ENCODE measurements around the gene CIPC.

Gene CIPC

GRCh38 chr14:77100961-77101360, 2.9 kb downstream of the CIPC start:
- Histone ChIP-seq H3K4me2 (ENCODE audit: low read depth, low read length, poor library complexity, severe bottlenecking) (peak overlapping the region; percentile 26), H4K20me1 (ENCODE audit: low read depth, low read length) (no peaks in the 10 kb centered on the region), H3K9me2 (replicated peaks; ENCODE audit: insufficient read depth, low read length) (no peaks in the 10 kb centered on the region), H3K9me3 (ENCODE audit: insufficient read depth, low read length) (no peaks in the 10 kb centered on the region), H3K36me3 (ENCODE audit: low read length) (no peaks in the 10 kb centered on the region), H3K27ac (ENCODE audit: low read depth, low read length) (no peak overlapping the region), H3K79me2 (ENCODE audit: insufficient read depth, low read length) (no peaks in the 10 kb centered on the region), H3K9ac (ENCODE audit: low read length) (no peak overlapping the region), H3K4me3 (ENCODE audit: insufficient read depth, low read length, poor library complexity, severe bottlenecking) (no peak overlapping the region), H3F3A (ENCODE audit: insufficient read depth) (no peaks in the 10 kb centered on the region), H2AFZ (ENCODE audit: low read depth, low read length, severe bottlenecking) (no peak overlapping the region), H3K27me3 (ENCODE audit: low read length) (no peaks in the 10 kb centered on the region)
- no peak for TF ChIP-seq EZH2phosphoT487 (conservative IDR thresholded peaks at IDR 0.05; ENCODE audit: low read length)
- TF ChIP-seq CTCF (IDR thresholded peaks at IDR 0.05; ENCODE audit: insufficient read depth, low read length, poor library complexity, severe bottlenecking): no peak

DNA sequence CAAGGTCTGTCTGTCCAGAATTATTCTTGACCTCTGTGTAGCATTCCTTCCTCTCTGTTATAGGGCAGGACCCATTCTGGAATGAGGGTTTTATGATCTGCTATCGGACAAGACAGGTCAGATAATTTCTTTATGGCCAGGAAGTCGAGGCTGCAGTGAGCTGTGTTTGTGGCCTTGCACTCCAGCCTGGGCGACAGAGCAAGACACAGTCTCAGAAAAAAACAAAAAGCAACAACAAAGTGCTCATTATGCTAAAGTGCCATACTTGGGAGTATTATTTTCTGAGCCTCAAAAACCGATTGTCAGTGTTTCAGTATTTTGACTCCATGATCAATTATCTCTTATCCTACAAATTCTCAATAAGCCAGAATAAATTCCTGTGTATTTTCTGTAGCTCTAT, 4.1 kb downstream of the CIPC start:
- Histone ChIP-seq H3K79me2 (ENCODE audit: insufficient read depth, low read length) (no peaks in the 10 kb centered on the region), H3K9me3 (ENCODE audit: insufficient read depth, low read length) (no peaks in the 10 kb centered on the region), H3K9ac (ENCODE audit: low read length) (no peak overlapping the region), H3K27me3 (ENCODE audit: low read length) (no peaks in the 10 kb centered on the region), H3K4me3 (ENCODE audit: insufficient read depth, low read length, poor library complexity, severe bottlenecking) (no peak overlapping the region), H3K4me2 (ENCODE audit: low read depth, low read length, poor library complexity, severe bottlenecking) (no peak overlapping the region), H3F3A (ENCODE audit: insufficient read depth) (no peaks in the 10 kb centered on the region), H2AFZ (ENCODE audit: low read depth, low read length, severe bottlenecking) (no peak overlapping the region), H3K36me3 (ENCODE audit: low read length) (no peaks in the 10 kb centered on the region), H4K20me1 (ENCODE audit: low read depth, low read length) (no peaks in the 10 kb centered on the region), H3K27ac (ENCODE audit: low read depth, low read length) (no peak overlapping the region), H3K9me2 (replicated peaks; ENCODE audit: insufficient read depth, low read length) (no peaks in the 10 kb centered on the region)
- TF ChIP-seq CTCF (IDR thresholded peaks at IDR 0.05; ENCODE audit: insufficient read depth, low read length, poor library complexity, severe bottlenecking) (no peak), EZH2phosphoT487 (conservative IDR thresholded peaks at IDR 0.05; ENCODE audit: low read length) (no peak)

DNA sequence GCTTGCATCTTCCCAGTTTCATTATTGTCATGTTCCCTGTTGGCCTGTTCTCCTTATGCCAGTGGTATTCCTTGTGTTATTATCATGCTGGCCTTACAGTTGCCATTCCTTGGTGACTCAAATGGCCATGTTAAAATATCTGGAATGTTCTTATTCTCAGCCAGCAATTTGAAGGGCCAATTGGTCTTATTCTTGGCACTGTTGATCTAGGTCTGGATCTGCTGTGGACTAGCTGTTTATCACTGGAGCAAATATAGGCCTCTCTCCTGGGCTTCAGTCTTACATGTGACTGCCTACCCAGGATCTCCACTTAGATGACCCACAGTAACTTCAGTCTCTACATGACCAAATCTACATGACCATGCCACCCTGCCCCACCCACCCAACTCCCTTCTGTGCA, 5.4 kb downstream of the CIPC start:
- no peaks in the 10 kb centered on the region for H3K9me2 ChIP-seq (replicated peaks; ENCODE audit: insufficient read depth, low read length)
- no peak overlapping the region for H3K4me3 ChIP-seq (ENCODE audit: insufficient read depth, low read length, poor library complexity, severe bottlenecking)
- no peak overlapping the region for H3K27ac ChIP-seq (ENCODE audit: low read depth, low read length)
- no peaks in the 10 kb centered on the region for H4K20me1 ChIP-seq (ENCODE audit: low read depth, low read length)
- TF ChIP-seq CTCF (IDR thresholded peaks at IDR 0.05; ENCODE audit: insufficient read depth, low read length, poor library complexity, severe bottlenecking): no peak
- TF ChIP-seq EZH2phosphoT487 (conservative IDR thresholded peaks at IDR 0.05; ENCODE audit: low read length): no peak
- no peaks in the 10 kb centered on the region for H3K9me3 ChIP-seq (ENCODE audit: insufficient read depth, low read length)
- H3K9ac ChIP-seq (ENCODE audit: low read length): no peak overlapping the region
- no peak overlapping the region for H2AFZ ChIP-seq (ENCODE audit: low read depth, low read length, severe bottlenecking)
- no peaks in the 10 kb centered on the region for H3K36me3 ChIP-seq (ENCODE audit: low read length)
- no peaks in the 10 kb centered on the region for H3F3A ChIP-seq (ENCODE audit: insufficient read depth)
- H3K79me2 ChIP-seq (ENCODE audit: insufficient read depth, low read length): no peaks in the 10 kb centered on the region
- H3K4me2 ChIP-seq (ENCODE audit: low read depth, low read length, poor library complexity, severe bottlenecking): no peak overlapping the region
- no peaks in the 10 kb centered on the region for H3K27me3 ChIP-seq (ENCODE audit: low read length)

DNA sequence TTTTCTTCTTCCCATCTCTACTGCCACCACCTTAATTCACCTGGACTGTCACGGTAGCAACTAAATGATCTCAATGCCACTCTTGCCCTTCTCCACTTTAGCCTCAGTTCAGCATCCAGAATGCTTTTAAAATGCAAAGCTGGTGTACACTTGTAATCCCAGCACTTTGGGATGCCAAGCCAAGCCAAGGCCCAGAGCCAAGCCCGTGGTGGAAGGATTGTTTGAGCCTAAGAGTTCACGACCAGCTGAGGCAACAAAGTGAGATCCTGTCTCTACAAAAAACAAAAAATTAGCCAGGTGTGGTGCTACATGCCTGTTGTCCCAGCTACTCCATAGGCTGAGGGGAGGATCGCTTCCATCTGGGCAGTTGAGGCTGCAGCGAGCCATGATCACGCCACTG, 5.9 kb downstream of the CIPC start:
- Histone ChIP-seq H3K27me3 (ENCODE audit: low read length) (no peaks in the 10 kb centered on the region), H3K9me2 (replicated peaks; ENCODE audit: insufficient read depth, low read length) (no peaks in the 10 kb centered on the region), H3K4me2 (ENCODE audit: low read depth, low read length, poor library complexity, severe bottlenecking) (no peak overlapping the region), H3F3A (ENCODE audit: insufficient read depth) (no peaks in the 10 kb centered on the region), H3K4me3 (ENCODE audit: insufficient read depth, low read length, poor library complexity, severe bottlenecking) (no peak overlapping the region), H3K9ac (ENCODE audit: low read length) (no peak overlapping the region), H3K27ac (ENCODE audit: low read depth, low read length) (no peak overlapping the region), H3K79me2 (ENCODE audit: insufficient read depth, low read length) (no peaks in the 10 kb centered on the region), H4K20me1 (ENCODE audit: low read depth, low read length) (no peaks in the 10 kb centered on the region), H3K36me3 (ENCODE audit: low read length) (no peaks in the 10 kb centered on the region), H2AFZ (ENCODE audit: low read depth, low read length, severe bottlenecking) (no peak overlapping the region), H3K9me3 (ENCODE audit: insufficient read depth, low read length) (no peaks in the 10 kb centered on the region)
- no peak for TF ChIP-seq CTCF (IDR thresholded peaks at IDR 0.05; ENCODE audit: insufficient read depth, low read length, poor library complexity, severe bottlenecking)
- TF ChIP-seq EZH2phosphoT487 (conservative IDR thresholded peaks at IDR 0.05; ENCODE audit: low read length): no peak

All from SU-DHL-6 (cell line).